BJ (cell line): Measurements from ENCODE around the gene SERGEF. TPM values are rescaled to one million over a fixed set of nuclear protein-coding genes. Genes with fewer than 3 reads are reported as not detected.

Experiments
- CTCF ChIA-PET: fragments of 350-600 bp; formaldehyde crosslinking; extraction: SDS; loops from one replicate; lab custom pipeline; 2021; ENCODE audit warnings: antibody characterized with exemption, inconsistent platforms; lab: Yijun Ruan, JAX
- POLR2A ChIA-PET: fragments of 300-600 bp; sonication (Branson Sonifier 250); formaldehyde crosslinking; extraction: SDS; loops from one replicate; lab custom pipeline; 2021; ENCODE audit warnings: antibody characterized with exemption; lab: Charles Lee
- DNase-seq: peaks from one replicate; pipeline ENCODE4 v3.0.0-alpha.2; 2011; ENCODE audit warnings: low read depth
- H3K27me3 ChIP-seq: 2 replicates; pipeline ENCODE4 v1.6.0; 2011; ENCODE audit warnings: low read length; ENCODE audit not compliant: control insufficient read depth, insufficient read depth
- H3K36me3 ChIP-seq: 2 replicates; pipeline ENCODE4 v1.5.1; 2011; ENCODE audit warnings: low read length; ENCODE audit not compliant: control insufficient read depth, insufficient read depth
- H3K4me3 ChIP-seq: 2 replicates; pipeline ENCODE4 v1.5.1; 2011; ENCODE audit warnings: low read depth, mild to moderate bottlenecking, control low read depth, low read length
- CTCF ChIP-seq: IDR thresholded peaks from 2 replicates; pipeline ENCODE4 v1.5.1; 2011; ENCODE audit warnings: low read depth, mild to moderate bottlenecking, control low read depth, inconsistent platforms, low read length, moderate library complexity; ENCODE audit not compliant: insufficient read depth
- polyA plus RNA-seq: library from polyadenylated mRNA; depleted of rRNA; stranded (reverse); fragments of >200 nt; gene quantifications from 2 replicates; pipeline ENCODE4 v1.2.3, GENCODE V29; 2011

The SERGEF gene
- polyA plus RNA-seq, 1 experiment = 17.4 TPM

GRCh38 chr11:17840101-17840548 lies 172.7 kb downstream of the SERGEF start:
- H3K4me3 ChIP-seq = no peak overlapping the region

GRCh38 chr11:17839450-17839849 lies 173.4 kb downstream of the SERGEF start:
- ChIA-PET CTCF (interaction anchor here (1.1 to 3.4 kb wide), 4 partner anchors 12 to 109 kb away, joined by 3 to 15 read pairs (median 4); no protein-coding TSS in a partner anchor), POLR2A (no interaction called here)
- no peak for TF ChIP-seq CTCF
- Histone ChIP-seq H3K36me3 (no peaks in the 10 kb centered on the region), H3K27me3 (no peaks in the 10 kb centered on the region), H3K4me3 (no peak overlapping the region)
- DNase-seq = no peak

More at GRCh38 chr11:17840101-17840548, 172.7 kb downstream of the SERGEF start:
- no peak for TF ChIP-seq CTCF
- ChIA-PET POLR2A (no interaction called here), CTCF (interaction anchor here (0.8 to 3.4 kb wide), 5 partner anchors 12 to 146 kb away, joined by 3 to 15 read pairs (median 3); no protein-coding TSS in a partner anchor)
- DNase-seq = no peak
- Histone ChIP-seq H3K36me3 (no peaks in the 10 kb centered on the region), H3K27me3 (no peaks in the 10 kb centered on the region)

GRCh38 chr11:17838102-17838501 lies 174.7 kb downstream of the SERGEF start:
- H3K27me3 ChIP-seq = no peaks in the 10 kb centered on the region
- no peak for DNase-seq
- no peaks in the 10 kb centered on the region for H3K36me3 ChIP-seq
- ChIA-PET CTCF (interaction anchor here (1.2 to 3.4 kb wide), 3 partner anchors 10 to 107 kb away, joined by 3 to 15 read pairs (median 4); no protein-coding TSS in a partner anchor), POLR2A (no interaction called here)
- H3K4me3 ChIP-seq = no peak overlapping the region
- no peak for TF ChIP-seq CTCF

- ChIA-PET POLR2A (no interaction called here), CTCF (interaction anchor here (0.6 to 0.7 kb wide), 2 partner anchors 10 kb away, joined by 3 read pairs; no protein-coding TSS in a partner anchor)
- Histone ChIP-seq H3K4me3 (no peak overlapping the region), H3K36me3 (no peaks in the 10 kb centered on the region), H3K27me3 (no peaks in the 10 kb centered on the region)
- no peak for TF ChIP-seq CTCF
- no peak for DNase-seq
These were observed 181.0 kb downstream of the SERGEF start for GRCh38 chr11:17831883-17832282.

- no peak for DNase-seq
- TF ChIP-seq CTCF = no peak
- CTCF ChIA-PET = interaction anchor here (0.6 kb wide), 1 partner anchor 10 kb away, joined by 3 read pairs; no protein-coding TSS in a partner anchor
- Histone ChIP-seq H3K36me3 (no peaks in the 10 kb centered on the region), H3K4me3 (no peak overlapping the region), H3K27me3 (no peaks in the 10 kb centered on the region)
- POLR2A ChIA-PET = no interaction called here
These were observed 181.6 kb downstream of the SERGEF start for GRCh38 chr11:17831228-17831627.
